Coronary artery (tissue), 2 donors: ENCODE results near the gene CADPS.

Experiments used
- DNase-seq: peaks from one replicate; pipeline ENCODE4 v3.0.0-alpha.2; 2017; ENCODE audit warnings: low spot score
- H3K27ac ChIP-seq, 2 donors: fragments of 200-600 bp; sonication (generic); one replicate each; pipeline ENCODE4 v1.5.1; 2016 to 2019
- H3K4me3 ChIP-seq: fragments of 200-600 bp; sonication (generic); 2 replicates; pipeline ENCODE4 v1.5.1; 2016; ENCODE audit warnings: mild to moderate bottlenecking, moderate library complexity
- TF ChIP-seq, protein P1 (sequence below): fragments of 200-600 bp; sonication (generic); IDR thresholded peaks from one replicate; pipeline ENCODE4 v1.5.1; 2019; ENCODE audit warnings: antibody characterized with exemption

Gene CADPS

GRCh38 chr3:62888180-62888579 lies 13.0 kb upstream of the CADPS start:
- TF ChIP-seq, protein P1, sequence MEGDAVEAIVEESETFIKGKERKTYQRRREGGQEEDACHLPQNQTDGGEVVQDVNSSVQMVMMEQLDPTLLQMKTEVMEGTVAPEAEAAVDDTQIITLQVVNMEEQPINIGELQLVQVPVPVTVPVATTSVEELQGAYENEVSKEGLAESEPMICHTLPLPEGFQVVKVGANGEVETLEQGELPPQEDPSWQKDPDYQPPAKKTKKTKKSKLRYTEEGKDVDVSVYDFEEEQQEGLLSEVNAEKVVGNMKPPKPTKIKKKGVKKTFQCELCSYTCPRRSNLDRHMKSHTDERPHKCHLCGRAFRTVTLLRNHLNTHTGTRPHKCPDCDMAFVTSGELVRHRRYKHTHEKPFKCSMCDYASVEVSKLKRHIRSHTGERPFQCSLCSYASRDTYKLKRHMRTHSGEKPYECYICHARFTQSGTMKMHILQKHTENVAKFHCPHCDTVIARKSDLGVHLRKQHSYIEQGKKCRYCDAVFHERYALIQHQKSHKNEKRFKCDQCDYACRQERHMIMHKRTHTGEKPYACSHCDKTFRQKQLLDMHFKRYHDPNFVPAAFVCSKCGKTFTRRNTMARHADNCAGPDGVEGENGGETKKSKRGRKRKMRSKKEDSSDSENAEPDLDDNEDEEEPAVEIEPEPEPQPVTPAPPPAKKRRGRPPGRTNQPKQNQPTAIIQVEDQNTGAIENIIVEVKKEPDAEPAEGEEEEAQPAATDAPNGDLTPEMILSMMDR: no peak
- H3K27ac ChIP-seq: no peak overlapping the region
- DNase-seq: no peak
- H3K4me3 ChIP-seq: no peak overlapping the region

GRCh38 chr3:62885136-62885535 lies 9.9 kb upstream of the CADPS start:
- DNase-seq: no peak
- Histone ChIP-seq H3K4me3 (no peak overlapping the region), H3K27ac (no peak overlapping the region)
- TF ChIP-seq, protein P1: no peak

DNA sequence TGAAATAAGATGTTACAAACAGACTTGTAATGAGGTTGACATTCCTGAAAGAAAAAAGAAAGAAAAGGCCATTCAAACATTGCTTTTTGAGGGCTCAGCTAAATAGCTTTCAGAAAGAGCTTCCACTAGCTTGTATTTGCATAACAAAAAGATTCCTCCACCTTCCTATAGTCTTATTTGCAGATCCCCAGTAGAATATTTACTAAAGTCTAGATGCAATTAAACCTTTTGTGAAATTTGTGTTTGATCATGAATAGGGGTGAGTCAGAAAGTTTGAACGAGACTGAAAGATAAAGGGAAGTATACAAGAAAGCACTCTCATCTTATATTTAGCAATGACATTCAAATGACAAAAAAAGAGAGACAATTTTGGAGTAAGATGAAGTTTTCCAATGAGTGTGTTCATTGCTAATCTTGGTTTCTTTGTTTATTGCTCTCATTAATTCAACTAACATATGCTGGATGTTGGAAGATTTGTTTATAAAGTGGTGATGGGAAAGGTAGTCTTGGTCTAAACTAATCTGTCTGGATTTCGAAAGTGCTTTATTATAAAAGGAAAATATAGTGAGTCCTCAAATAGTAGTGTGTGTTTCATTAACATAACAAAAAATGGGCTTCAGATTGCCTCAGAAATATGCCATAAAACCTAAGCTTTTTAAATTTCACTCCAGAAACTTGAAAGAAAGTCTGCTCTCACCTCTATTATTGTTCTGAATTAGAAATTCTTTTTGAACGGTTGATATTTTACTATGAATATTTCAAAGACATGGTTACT lies 9.1 kb upstream of the CADPS start:
- Histone ChIP-seq H3K27ac (no peak overlapping the region), H3K4me3 (no peak overlapping the region)
- TF ChIP-seq, protein P1: no peak
- DNase-seq: no peak

GRCh38 chr3:62882676-62883200 lies 7.5 kb upstream of the CADPS start:
- no peak overlapping the region for H3K27ac ChIP-seq
- TF ChIP-seq, protein P1: no peak
- DNase-seq: no peak
- H3K4me3 ChIP-seq: no peak overlapping the region

DNA sequence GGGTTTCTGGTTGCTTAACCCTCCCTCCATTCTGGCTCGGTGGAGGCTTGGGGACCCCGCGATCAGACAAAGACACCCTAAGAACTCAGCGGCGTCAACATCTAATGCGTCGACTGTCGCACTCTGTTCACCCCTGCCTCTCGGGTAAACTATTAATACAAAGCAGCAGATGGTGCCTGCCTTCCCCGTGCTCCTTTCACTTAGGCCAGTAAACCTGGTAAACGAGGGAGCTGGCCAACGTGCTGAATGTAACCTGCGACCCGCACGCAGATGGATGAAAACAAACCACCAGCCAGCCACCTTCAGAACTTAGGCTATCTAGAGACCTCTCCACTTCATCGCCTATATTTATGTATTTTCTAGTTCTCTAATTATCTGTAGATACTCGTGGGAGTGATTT lies 848 bp upstream of the CADPS start:
- Histone ChIP-seq H3K4me3 (peak overlapping the region; percentile 72), H3K27ac (no peak overlapping the region)
- no peak for DNase-seq
- TF ChIP-seq, protein P1: no peak

- TF ChIP-seq, protein P1: no peak
- Histone ChIP-seq H3K4me3 (peak overlapping the region; percentile 72), H3K27ac (no peak overlapping the region)
- no peak for DNase-seq
These were observed 364 bp upstream of the CADPS start for GRCh38 chr3:62875558-62876002.
